ENCODE measurements around the gene STAB1. TPM values are rescaled to one million over a fixed set of nuclear protein-coding genes. Genes with fewer than 3 reads are reported as not detected.

Gene STAB1
- total and polyA plus RNA-seq, 2 of the 8 experiments (the other 6 are each of a cell fraction or from before 2014, with no cell fraction given) = 1.0 to 1.9 TPM

- POLR2A ChIA-PET (ENCODE audit: partially characterized antibody) = interaction anchor here (0.6 to 2.6 kb wide), 18 partner anchors 9 to 112 kb away, joined by 3 to 16 read pairs (median 4); partner anchors contain the start of gene TNNC1
- H3K36me3 ChIP-seq (ENCODE audit: control insufficient read depth in 2 of 4, insufficient read depth in 4 of 4, low read length in 3 of 4) = peaks cover 0 to 10% (median under 1%) of the 10 kb centered on the region in 4 experiments; a peak in 2 of 8 replicates
- no peak within 1 kb of the TSS for H2BK12ac ChIP-seq (ENCODE audit: low read depth, low read length)
- 3% methylated on average over 57 of the region's 65 CpGs; no CpG with 5 or more reads in 1 of the 2 experiments for WGBS, 2 experiments (ENCODE audit: extremely low coverage in 1 of 2, insufficient coverage in 1 of 2, insufficient read length in 1 of 2, insufficient replicate concordance in 2 of 2, low coverage in 1 of 2, low lambda C conversion rate in 2 of 2, missing lambda C conversion rate in 1 of 2)
- peak within 1 kb of the TSS; percentile 89 to 90 for H3K4me2 ChIP-seq (ENCODE audit: insufficient read depth in 1 of 2, low read depth in 2 of 2, low read length in 2 of 2)
- H2BK5ac ChIP-seq (ENCODE audit: low read depth, low read length) = peak within 1 kb of the TSS; percentile 50
- peak within 1 kb of the TSS; percentile 57 for H4K5ac ChIP-seq (ENCODE audit: insufficient read length, low read depth, low read length)
- peaks cover 12 to 44% of the 10 kb centered on the region in 2 experiments for H3K79me2 ChIP-seq (ENCODE audit: control insufficient read depth in 1 of 2, insufficient read depth in 2 of 2, low read length in 2 of 2)
- H3K9ac ChIP-seq (replicated peaks in 1 of 4; ENCODE audit: extremely low read depth in 1 of 4, low read depth in 3 of 4, low read length in 3 of 4) = peak within 1 kb of the TSS; percentile 75 to 86 (median 83)
- no peaks in the 10 kb centered on the region for H3K27me3 ChIP-seq (replicated peaks in 1 of 4; ENCODE audit: control insufficient read depth in 3 of 4, extremely low read depth in 1 of 4, insufficient read depth in 3 of 4, low read length in 3 of 4)
- peak within 1 kb of the TSS; percentile 95 for H4K91ac ChIP-seq (replicated peaks; ENCODE audit: insufficient read length, low read length)
- H3K4me3 ChIP-seq (ENCODE audit: extremely low read depth in 1 of 4, insufficient read depth in 2 of 4, low read depth in 3 of 4, low read length in 4 of 4) = peak within 1 kb of the TSS; percentile 81 to 91 (median 88)
- no peak within 1 kb of the TSS for H3K14ac ChIP-seq (ENCODE audit: insufficient read length)
- H3K56ac ChIP-seq (replicated peaks; ENCODE audit: insufficient read length, low read depth, low read length) = peak within 1 kb of the TSS; percentile 83
- DNase-seq (ENCODE audit: low read depth in 1 of 2, low spot score in 2 of 2) = peak; percentile 94 to 96
- peaks cover 7 to 33% (median 19%) of the 10 kb centered on the region in 4 experiments for H3K4me1 ChIP-seq (replicated peaks in 1 of 4; ENCODE audit: control insufficient read depth in 3 of 4, insufficient read depth in 4 of 4, low read length in 3 of 4)
- peak within 1 kb of the TSS; percentile 33 for H3K18ac ChIP-seq (ENCODE audit: extremely low read depth, low read length)
- no peak within 1 kb of the TSS; the same call in 1 of the 2 replicates for H2BK15ac ChIP-seq (ENCODE audit: low read length)
- H3K9me3 ChIP-seq (ENCODE audit: insufficient read depth in 2 of 2, low read depth in 1 of 2, low read length in 1 of 2) = no peaks in the 10 kb centered on the region
- H2BK20ac ChIP-seq (ENCODE audit: low read length) = no peak within 1 kb of the TSS
- H3K23ac ChIP-seq (ENCODE audit: insufficient read length) = no peak within 1 kb of the TSS
- no peak within 1 kb of the TSS for H2BK120ac ChIP-seq (replicated peaks; ENCODE audit: low read depth, low read length)
- H3K79me1 ChIP-seq (ENCODE audit: low read depth, low read length) = peaks cover 19% of the 10 kb centered on the region
- peaks cover 12 to 23% of the 10 kb centered on the region in 2 experiments for H4K20me1 ChIP-seq (replicated peaks in 1 of 2; ENCODE audit: control insufficient read depth in 1 of 2, insufficient read depth in 2 of 2, low read length in 2 of 2)
- CTCF ChIA-PET (ENCODE audit: partially characterized antibody) = interaction anchor here (0.8 to 1.0 kb wide), 4 partner anchors 8 to 64 kb away, joined by 3 to 5 read pairs (median 4); no protein-coding TSS in a partner anchor
- 0 out of 2 replicates have a peak within 1 kb of the TSS, but pooled peaks have one; percentile 49 for H2AK5ac ChIP-seq (ENCODE audit: low read depth, low read length)
- H3K4ac ChIP-seq (replicated peaks; ENCODE audit: insufficient read length, low read depth, low read length) = peak within 1 kb of the TSS; percentile 65
- peak within 1 kb of the TSS; percentile 13; the same call in 1 of the 2 replicates for H2AFZ ChIP-seq (ENCODE audit: low read length)
- H3K23me2 ChIP-seq (ENCODE audit: low read depth, low read length) = peaks cover 26% of the 10 kb centered on the region
- H3K27ac ChIP-seq (ENCODE audit: low read depth, low read length) = peak within 1 kb of the TSS; percentile 77
- H4K8ac ChIP-seq (ENCODE audit: extremely low read depth, insufficient read depth, low read length) = peak within 1 kb of the TSS; percentile 86
- FAIRE-seq = no peak
- TF ChIP-seq MAFK (IDR thresholded peaks at IDR 0.05; ENCODE audit: low read depth, low read length) (no peak), RBBP5 (IDR thresholded peaks at IDR 0.05; ENCODE audit: borderline replicate concordance, low read depth, low read length) (peak; percentile 73), SP1 (IDR thresholded peaks at IDR 0.05; ENCODE audit: low read depth, low read length) (peak; percentile 80; the same call in 1 of the 2 replicates), SAP30 (IDR thresholded peaks at IDR 0.05; ENCODE audit: insufficient read depth, insufficient replicate concordance, low read length) (peak; percentile 67), SIRT6 (IDR thresholded peaks at IDR 0.05; ENCODE audit: low read length) (no peak), TBP (IDR thresholded peaks at IDR 0.05; ENCODE audit: low read depth, low read length) (peak; percentile 95), HDAC6 (IDR thresholded peaks at IDR 0.05; ENCODE audit: low read depth, low read length) (no peak), EP300 (IDR thresholded peaks at IDR 0.05; ENCODE audit: borderline replicate concordance in 1 of 2, low read depth in 2 of 2, low read length in 2 of 2) (no peak), TAF1 (IDR thresholded peaks at IDR 0.05; ENCODE audit: low read depth, low read length) (peak; percentile 96), CEBPB (IDR thresholded peaks at IDR 0.05; ENCODE audit: low read depth, low read length) (no peak), SUZ12 (IDR thresholded peaks at IDR 0.05; ENCODE audit: low read length) (no peak)
These were observed 41.4 kb downstream of the STAB1 start, which contains the start of gene UQCC5 for GRCh38 chr3:52536369-52537164. Gene UQCC5 (plus strand): TSS chr3:52536605. CDS start chr3:52536756, 151 bp downstream.
